HepG2 (cell line): ENCODE measurements around the gene POU6F2. TPM values are rescaled to one million over a fixed set of nuclear protein-coding genes. Genes with fewer than 3 reads are reported as not detected.

Experiments used
- ATAC-seq: fragments of 200-7000 bp; cut with Tn5 transposase; 3 replicates; pipeline ENCODE4 v1.9.1; 2020; ENCODE audit warnings: mild to moderate bottlenecking, moderate library complexity
- BruUV-seq: library from RNA; stranded (reverse); fragments of 400-500 nt; replicated peaks from 2 replicates; lab custom pipeline; 2021; lab: Mats Ljungman, UMichigan
- CTCF ChIA-PET: fragments of 300-600 bp; formaldehyde crosslinking; extraction: SDS; loops from one replicate; lab custom pipeline; 2021; ENCODE audit warnings: low total read pairs, inconsistent platforms, low intra/inter-chr PET ratio; lab: Yijun Ruan, JAX
- POLR2A ChIA-PET: fragments of 350-600 bp; sonication (Branson Sonifier 250); formaldehyde crosslinking; loops from one replicate; lab custom pipeline; 2020; ENCODE audit warnings: antibody characterized with exemption, inconsistent platforms; lab: Yijun Ruan, JAX
- DNase-seq: peaks from one replicate; pipeline ENCODE4 v3.0.0-alpha.2; 2015; ENCODE audit warnings: low spot score
- FAIRE-seq: peaks from 3 replicates; lab custom pipeline; 2011; peaks lifted over from hg19 to GRCh38; lab: Jason Lieb, UNC
- H2AFZ ChIP-seq: one replicate; pipeline ENCODE4 v1.6.1; 2011; ENCODE audit warnings: low read length, inconsistent platforms
- H3K27ac ChIP-seq: fragments of 300-600 bp; 3 replicates; pipeline ENCODE4 v1.8.0; 2011; ENCODE audit warnings: mixed run types, mild to moderate bottlenecking, mixed read lengths, low read length, inconsistent platforms; ENCODE audit not compliant: insufficient read depth; ENCODE audit errors: extremely low read length
- H3K27me3 ChIP-seq, 2 experiments: fragments of 200-600 bp in 1 of 2; 2 replicates in 1 of 2; 3 replicates in 1 of 2; pipeline versions ENCODE4 v1.6.0 to v1.8.0; 2011; ENCODE audit warnings: low read length in 2 of 2, mild to moderate bottlenecking in 2 of 2, moderate library complexity in 2 of 2, inconsistent platforms in 1 of 2; ENCODE audit not compliant: insufficient read depth in 2 of 2, control insufficient read depth in 1 of 2
- H3K36me3 ChIP-seq, 2 experiments: fragments of 200-600 bp in 1 of 2; replicated peaks in 1 of 2; 2 replicates in 1 of 2; 3 replicates in 1 of 2; pipeline versions ENCODE4 v1.5.1 to v1.8.0; 2011; ENCODE audit warnings: low read length in 2 of 2, inconsistent platforms in 1 of 2; ENCODE audit not compliant: insufficient read depth in 2 of 2, control insufficient read depth in 1 of 2
- H3K4me1 ChIP-seq: 2 replicates; pipeline ENCODE4 v1.5.1; 2012; ENCODE audit warnings: low read length, inconsistent platforms; ENCODE audit not compliant: insufficient read depth
- H3K4me2 ChIP-seq: 2 replicates; pipeline ENCODE4 v1.6.0; 2011; ENCODE audit warnings: low read depth, low read length, inconsistent platforms
- H3K4me3 ChIP-seq, 3 experiments: fragments of 200-600 bp in 1 of 3; sonication (generic), shearing (Covaris generic) in 1 of 3; replicated peaks in 1 of 3; 2 replicates each; pipeline ENCODE4 v1.5.1; 2011 to 2016; ENCODE audit warnings: low read length in 3 of 3, inconsistent platforms in 2 of 3, low read depth in 2 of 3, mild to moderate bottlenecking in 2 of 3, control low read depth in 1 of 3, mixed read lengths in 1 of 3; ENCODE audit not compliant: insufficient read depth in 1 of 3
- H3K79me2 ChIP-seq: one replicate; pipeline ENCODE4 v1.6.1; 2011; ENCODE audit warnings: low read length, inconsistent platforms; ENCODE audit not compliant: insufficient read depth
- H3K9ac ChIP-seq: 2 replicates; pipeline ENCODE4 v1.6.0; 2011; ENCODE audit warnings: mild to moderate bottlenecking, low read depth, low read length, inconsistent platforms; ENCODE audit not compliant: insufficient read depth
- H3K9me3 ChIP-seq: 2 replicates; pipeline ENCODE4 v1.5.1; 2012; ENCODE audit warnings: mild to moderate bottlenecking, low read length
- H4K20me1 ChIP-seq: 2 replicates; pipeline ENCODE4 v1.6.0; 2011; ENCODE audit warnings: inconsistent platforms, mild to moderate bottlenecking, low read length, moderate library complexity; ENCODE audit not compliant: insufficient read depth
- FOXK1 ChIP-seq: sonication (generic); formaldehyde crosslinking; IDR thresholded peaks from 2 replicates; pipeline ENCODE4 v1.4.0; 2020; ENCODE audit warnings: low read depth, missing genetic modification reagents, borderline replicate concordance
- FOXP1 ChIP-seq, 2 experiments: fragments of 450-650 bp in 1 of 2; IDR thresholded peaks; 2 replicates each; pipeline ENCODE4 v1.6.1; 2017 to 2018; ENCODE audit warnings: antibody characterized with exemption in 1 of 2
- GMEB1 ChIP-seq: sonication (generic); formaldehyde crosslinking; IDR thresholded peaks from 2 replicates; pipeline ENCODE4 v1.5.1; 2020; ENCODE audit warnings: missing genetic modification reagents, mild to moderate bottlenecking, borderline replicate concordance
- MIER3 ChIP-seq: IDR thresholded peaks from 2 replicates; pipeline ENCODE4 v1.6.1; 2016; ENCODE audit warnings: missing compliant biosample characterization, borderline replicate concordance
- MYC ChIP-seq: sonication (generic); formaldehyde crosslinking; IDR thresholded peaks from 2 replicates; pipeline ENCODE4 v1.9.0; 2021; ENCODE audit warnings: missing genetic modification reagents, borderline replicate concordance
- ZNF275 ChIP-seq: sonication (generic); formaldehyde crosslinking; IDR thresholded peaks from 2 replicates; pipeline ENCODE4 v1.8.0; 2022; ENCODE audit warnings: missing genetic modification reagents, mild to moderate bottlenecking, inconsistent platforms, borderline replicate concordance
- ZNF282 ChIP-seq: fragments of 450-650 bp; IDR thresholded peaks from 2 replicates; pipeline ENCODE4 v1.6.1; 2018; ENCODE audit not compliant: partially characterized antibody
- ZNF432 ChIP-seq: sonication (generic); formaldehyde crosslinking; IDR thresholded peaks from 2 replicates; pipeline ENCODE4 v1.5.0; 2020; ENCODE audit warnings: missing genetic modification reagents, mild to moderate bottlenecking, borderline replicate concordance
- ZNF839 ChIP-seq: sonication (generic); formaldehyde crosslinking; IDR thresholded peaks from 2 replicates; pipeline ENCODE4 v1.4.0; 2020; ENCODE audit warnings: missing genetic modification reagents, mild to moderate bottlenecking, borderline replicate concordance
- WGBS: methylation state at CpG from one replicate; pipeline ENCODE4 v1.1.6; 2017; ENCODE audit warnings: low lambda C conversion rate; 5-methylcytosine and 5-hydroxymethylcytosine counted together
- in situ Hi-C: cut with HindIII; loops from 2 replicates; pipeline ENCODE4 v1.10.0; 2017; ENCODE audit warnings: low pct_unique_long_range_greater_than_20kb; ENCODE audit not compliant: extremely low pct_ligation_motif_present
- intact Hi-C: fragments of 100-400 bp; cut with micrococcal nuclease; formaldehyde crosslinking; loops from one replicate; pipeline ENCODE4 v1.10.0; 2022; ENCODE audit not compliant: unreplicated experiment
- polyA plus RNA-seq, 8 experiments: library from polyadenylated mRNA; depleted of rRNA in 3 of 8; stranded (reverse) in 7 of 8; unstranded in 1 of 8; fragments of >200 nt; fragmentation: Illumina TruSeq in 4 of 8; extraction: Trizol in 4 of 8; gene quantifications; 2 replicates each; pipeline versions ENCODE4 v1.2.1 to v1.2.3, GENCODE V29; 2011 to 2016; ENCODE audit warnings: low read depth in 4 of 8, missing spikeins in 1 of 8, mixed read lengths in 1 of 8; ENCODE audit not compliant: insufficient read depth in 1 of 8
- total RNA-seq, 5 experiments: library from RNA; depleted of rRNA; stranded (reverse); fragments of >200 nt; fragmentation: Illumina TruSeq; extraction: Trizol; gene quantifications; 2 replicates each; pipeline ENCODE4 v1.2.3, GENCODE V29; 2016; ENCODE audit warnings: low read depth in 1 of 5

The POU6F2 gene
- total and polyA plus RNA-seq, 2 of the 13 experiments (the other 11 are each of a cell fraction or from before 2014, with no cell fraction given) = not detected

GRCh38 chr7:39430909-39431641 lies 453.4 kb downstream of the POU6F2 start:
- intact Hi-C loops = no loop called here
- BruUV-seq = no TSS peak

More at GRCh38 chr7:39430909-39431641, 453.4 kb downstream of the POU6F2 start:
- 53% methylated on average over 7 of the region's 8 CpGs for WGBS
- ChIA-PET POLR2A (no interaction called here), CTCF (no interaction called here)
- TF ChIP-seq GMEB1 (CRISPR knock-in tag) = no peak
- TF ChIP-seq ZNF432 (CRISPR knock-in tag) = no peak
- no peak for TF ChIP-seq ZNF282
- no peak for TF ChIP-seq ZNF839
- TF ChIP-seq MIER3 = no peak
- TF ChIP-seq FOXK1 (CRISPR knock-in tag) = no peak
- TF ChIP-seq ZNF275 (CRISPR knock-in tag) = no peak
- TF ChIP-seq FOXP1 (IDR thresholded peaks at IDR 0.05) = no peak
- TF ChIP-seq FOXP1 (CRISPR knock-in tag; IDR thresholded peaks at IDR 0.05) = no peak
- no peak for TF ChIP-seq MYC (CRISPR knock-in tag)
- no peaks in the 10 kb centered on the region for H3K79me2 ChIP-seq
- H3K4me1 ChIP-seq = no peaks in the 10 kb centered on the region
- no peak overlapping the region for H3K27ac ChIP-seq
- no peaks in the 10 kb centered on the region for H3K9me3 ChIP-seq
- H2AFZ ChIP-seq = no peak overlapping the region
- FAIRE-seq (no peak), ATAC-seq (no peak), DNase-seq (no peak)
- no peak overlapping the region for H3K4me3 ChIP-seq
- no peaks in the 10 kb centered on the region for H3K36me3 ChIP-seq
- in situ Hi-C loops = no loop called here
- no peak overlapping the region for H3K4me2 ChIP-seq
- no peaks in the 10 kb centered on the region for H4K20me1 ChIP-seq
- H3K27me3 ChIP-seq = peaks cover 0 to 6% of the 10 kb centered on the region in 2 experiments; a peak in 1 of 5 replicates
- no peak overlapping the region for H3K9ac ChIP-seq
